Endothelial cell of umbilical vein (primary cell): ENCODE data around the gene WDR5. TPM values are rescaled to one million over a fixed set of nuclear protein-coding genes. Genes with fewer than 3 reads are reported as not detected.
"Not testable (repeated sequence)": the region's sequence is repeated elsewhere in the genome, so short reads cannot be mapped to it uniquely, and the experiment has no call there.

Experiments used
- BruUV-seq: library from RNA; stranded (reverse); fragments of 400-500 nt; replicated peaks from 2 replicates; lab custom pipeline; 2021; lab: Mats Ljungman, UMichigan
- CTCF ChIA-PET: fragments of 300-600, 350-600 bp; sonication (Branson Sonifier 250); formaldehyde crosslinking; loops from one replicate; lab custom pipeline; 2021; ENCODE audit warnings: antibody characterized with exemption, inconsistent platforms; lab: Charles Lee
- POLR2A ChIA-PET: fragments of 300-600, 350-600 bp; sonication (Branson Sonifier 250); formaldehyde crosslinking; loops from one replicate; lab custom pipeline; 2021; ENCODE audit warnings: antibody characterized with exemption, inconsistent platforms; lab: Charles Lee
- DNase-seq: peaks from one replicate; pipeline ENCODE4 v3.0.0-alpha.2; 2011; ENCODE audit warnings: low read depth, low spot score
- FAIRE-seq: peaks from 2 replicates; lab custom pipeline; 2011; peaks lifted over from hg19 to GRCh38; lab: Jason Lieb, UNC
- H2AFZ ChIP-seq: 2 replicates; pipeline ENCODE4 v1.6.0; 2012; ENCODE audit warnings: low read depth, low read length, control low read depth, inconsistent platforms
- H3K27ac ChIP-seq: 2 replicates; pipeline ENCODE4 v1.5.1; 2011; ENCODE audit warnings: low read depth, mild to moderate bottlenecking, control low read depth, low read length, moderate library complexity; ENCODE audit not compliant: insufficient read depth
- H3K27me3 ChIP-seq, 2 experiments: 2 replicates each; pipeline versions ENCODE4 v1.6.0 to v1.6.1; 2011; ENCODE audit warnings: low read length in 2 of 2, mixed read lengths in 1 of 2; ENCODE audit not compliant: control insufficient read depth in 2 of 2, insufficient read depth in 2 of 2
- H3K36me3 ChIP-seq, 2 experiments: 2 replicates in 1 of 2; 3 replicates in 1 of 2; pipeline ENCODE4 v1.5.1; 2011; ENCODE audit warnings: low read length in 2 of 2, mild to moderate bottlenecking in 1 of 2, moderate library complexity in 1 of 2; ENCODE audit not compliant: control insufficient read depth in 2 of 2, insufficient read depth in 2 of 2; ENCODE audit errors: extremely low read depth in 1 of 2
- H3K4me1 ChIP-seq: 3 replicates; pipeline ENCODE4 v1.5.1; 2011; ENCODE audit warnings: mild to moderate bottlenecking, low read length; ENCODE audit not compliant: control insufficient read depth, insufficient read depth; ENCODE audit errors: extremely low read depth
- H3K4me2 ChIP-seq: 2 replicates; pipeline ENCODE4 v1.6.1; 2011; ENCODE audit warnings: low read length, control low read depth, mixed read lengths; ENCODE audit not compliant: insufficient read depth
- H3K4me3 ChIP-seq, 3 experiments: fragments of 200-600 bp in 1 of 3; sonication (generic), shearing (Covaris generic) in 1 of 3; replicated peaks in 1 of 3; 2 replicates each; pipeline ENCODE4 v1.5.1; 2011 to 2016; ENCODE audit warnings: control low read depth in 3 of 3, low read length in 3 of 3, mild to moderate bottlenecking in 2 of 3, inconsistent platforms in 1 of 3, low read depth in 1 of 3, moderate library complexity in 1 of 3; ENCODE audit not compliant: insufficient read depth in 1 of 3
- H3K79me2 ChIP-seq: 2 replicates; pipeline ENCODE4 v1.6.0; 2012; ENCODE audit warnings: low read length, inconsistent platforms; ENCODE audit not compliant: control insufficient read depth, insufficient read depth
- H3K9ac ChIP-seq: replicated peaks from 2 replicates; pipeline ENCODE3; 2011; ENCODE audit warnings: low read length, control low read depth; ENCODE audit not compliant: insufficient read depth; ENCODE audit errors: extremely low read depth
- H3K9me1 ChIP-seq: replicated peaks from 3 replicates; pipeline ENCODE4 v1.6.0; 2011; ENCODE audit warnings: mild to moderate bottlenecking, low read length; ENCODE audit not compliant: control insufficient read depth, insufficient read depth; ENCODE audit errors: extremely low read depth
- H3K9me3 ChIP-seq: replicated peaks from 2 replicates; pipeline ENCODE4 v1.5.1; 2012; ENCODE audit warnings: low read length, inconsistent platforms; ENCODE audit not compliant: control insufficient read depth, insufficient read depth
- H4K20me1 ChIP-seq: replicated peaks from 2 replicates; pipeline ENCODE3; 2011; ENCODE audit warnings: mild to moderate bottlenecking, low read length; ENCODE audit not compliant: control insufficient read depth, insufficient read depth; ENCODE audit errors: extremely low read depth
- GATA2 ChIP-seq: IDR thresholded peaks from 2 replicates; pipeline ENCODE4 v1.7.0; 2011; ENCODE audit warnings: low read depth, mild to moderate bottlenecking, moderate library complexity, mixed read lengths, low read length; ENCODE audit not compliant: insufficient read length, insufficient read depth
- dilution Hi-C: fragments of 300-500 bp; cut with MboI; formaldehyde crosslinking; loops from one replicate; pipeline ENCODE4 v1.15.0; 2019; ENCODE audit warnings: low sequenced_read_pairs; ENCODE audit not compliant: extremely low pct_ligation_motif_present
- intact Hi-C: fragments of 100-400 bp; cut with micrococcal nuclease; formaldehyde crosslinking; loops from one replicate; pipeline ENCODE4 v1.10.0; 2022
- polyA plus RNA-seq, 4 experiments: library from polyadenylated mRNA; depleted of rRNA in 3 of 4; stranded (reverse) in 3 of 4; unstranded in 1 of 4; fragments of >200 nt; gene quantifications; 2 replicates each; pipeline versions ENCODE4 v1.2.1 to v1.2.3, GENCODE V29; 2011 to 2012; ENCODE audit warnings: missing spikeins in 1 of 4
- total RNA-seq: library from RNA; stranded (reverse); gene quantifications from 2 replicates; pipeline ENCODE4 v1.2.3, GENCODE V29; 2021

The WDR5 gene
- total and polyA plus RNA-seq, 2 donors (not counting 3 experiments of a cell fraction or from before 2014, with no cell fraction given) = 32.1 to 42.5 TPM

- H3K27ac ChIP-seq = no peak overlapping the region
- no TSS peak for BruUV-seq
- H4K20me1 ChIP-seq = no peaks in the 10 kb centered on the region
- no peak for DNase-seq
- no peaks in the 10 kb centered on the region for H3K79me2 ChIP-seq
- no peaks in the 10 kb centered on the region for H3K36me3 ChIP-seq
- H3K9ac ChIP-seq = no peak overlapping the region
- no peak for TF ChIP-seq GATA2
- H3K9me3 ChIP-seq = no peaks in the 10 kb centered on the region
- H3K4me2 ChIP-seq = no peak overlapping the region
- dilution Hi-C loops (no loop called here), intact Hi-C loops (no loop called here)
- H2AFZ ChIP-seq = no peak overlapping the region
- peaks cover 0 to 2% of the 10 kb centered on the region in 2 experiments for H3K27me3 ChIP-seq
- POLR2A ChIA-PET = no interaction called here
- no peak overlapping the region for H3K4me3 ChIP-seq
- no peaks in the 10 kb centered on the region for H3K4me1 ChIP-seq
- FAIRE-seq = no peak
- CTCF ChIA-PET = interaction anchor here (2.1 kb wide), 1 partner anchor 105 kb away, joined by 12 read pairs; no protein-coding TSS in a partner anchor
- no peaks in the 10 kb centered on the region for H3K9me1 ChIP-seq
Measured at GRCh38 chr9:134100040-134100439, 35.8 kb upstream of the WDR5 start.

- intact Hi-C loops, DNase-seq, H3K9ac ChIP-seq, H3K4me1 ChIP-seq, CTCF ChIA-PET, FAIRE-seq, H3K9me3 ChIP-seq, H3K27ac ChIP-seq, dilution Hi-C loops, H4K20me1 ChIP-seq, H3K27me3 ChIP-seq, POLR2A ChIA-PET, H3K79me2 ChIP-seq, H3K4me3 ChIP-seq, BruUV-seq, H2AFZ ChIP-seq, H3K9me1 ChIP-seq, H3K4me2 ChIP-seq, H3K36me3 ChIP-seq: not testable (repeated sequence)
Measured at GRCh38 chr9:134101133-134101532, 34.7 kb upstream of the WDR5 start.
